WERI-Rb-1 (cell line): Measurements from ENCODE around the gene GK.
"Not testable (repeated sequence)": the region's sequence is repeated elsewhere in the genome, so short reads cannot be mapped to it uniquely, and the experiment has no call there.

Experiments used
- DNase-seq: peaks from one replicate; pipeline ENCODE4 v3.0.0-alpha.2; 2020
- H3K27ac ChIP-seq: fragments of 250-450 bp; sonication (Bioruptor Pico); 2 replicates; pipeline ENCODE4 v1.5.1; 2020; ENCODE audit warnings: mild to moderate bottlenecking, moderate library complexity
- H3K27me3 ChIP-seq: fragments of 250-450 bp; sonication (Bioruptor Pico); 2 replicates; pipeline ENCODE4 v1.5.1; 2021; ENCODE audit warnings: mild to moderate bottlenecking, low read depth, moderate library complexity; ENCODE audit not compliant: insufficient read depth, severe bottlenecking
- H3K36me3 ChIP-seq: fragments of 250-450 bp; sonication (Bioruptor Pico); 2 replicates; pipeline ENCODE4 v1.5.1; 2020; ENCODE audit warnings: mild to moderate bottlenecking, moderate library complexity
- H3K4me3 ChIP-seq: 2 replicates; pipeline ENCODE4 v1.5.1; 2011; ENCODE audit warnings: low read depth, mild to moderate bottlenecking, control low read depth, low read length
- H3K9me3 ChIP-seq: fragments of 250-450 bp; sonication (Bioruptor Pico); 2 replicates; pipeline ENCODE4 v1.5.1; 2021; ENCODE audit warnings: mild to moderate bottlenecking, moderate library complexity; ENCODE audit not compliant: severe bottlenecking
- TF ChIP-seq, protein P1 (sequence below): IDR thresholded peaks from 2 replicates; pipeline ENCODE4 v1.5.1; 2011; ENCODE audit warnings: low read depth, mild to moderate bottlenecking, control low read depth, inconsistent platforms, low read length

Gene GK

DNA sequence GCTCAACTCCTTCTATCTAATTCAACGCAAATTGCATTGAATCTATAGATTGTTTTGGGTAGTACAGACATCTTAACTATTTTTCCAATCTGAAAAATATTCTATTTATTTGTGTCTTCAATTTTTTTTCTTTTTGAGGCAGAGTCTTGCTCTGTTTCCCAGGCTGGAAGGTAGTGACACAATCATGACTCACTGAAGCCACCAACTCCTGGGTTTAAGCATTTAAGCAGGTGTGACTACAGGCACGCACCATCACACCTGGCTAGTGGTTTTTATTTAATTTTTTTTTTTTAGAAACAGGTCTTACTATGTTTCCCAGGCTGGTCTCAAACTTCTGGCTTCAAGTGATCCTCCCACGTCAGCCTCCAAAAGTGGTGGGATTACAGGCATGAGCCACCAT is 98.3 kb downstream of the GK start:
- Histone ChIP-seq H3K4me3 (no peak overlapping the region), H3K36me3 (no peaks in the 10 kb centered on the region), H3K27ac (no peak overlapping the region), H3K27me3 (peaks cover 3% of the 10 kb centered on the region), H3K9me3 (no peaks in the 10 kb centered on the region)
- TF ChIP-seq, protein P1, sequence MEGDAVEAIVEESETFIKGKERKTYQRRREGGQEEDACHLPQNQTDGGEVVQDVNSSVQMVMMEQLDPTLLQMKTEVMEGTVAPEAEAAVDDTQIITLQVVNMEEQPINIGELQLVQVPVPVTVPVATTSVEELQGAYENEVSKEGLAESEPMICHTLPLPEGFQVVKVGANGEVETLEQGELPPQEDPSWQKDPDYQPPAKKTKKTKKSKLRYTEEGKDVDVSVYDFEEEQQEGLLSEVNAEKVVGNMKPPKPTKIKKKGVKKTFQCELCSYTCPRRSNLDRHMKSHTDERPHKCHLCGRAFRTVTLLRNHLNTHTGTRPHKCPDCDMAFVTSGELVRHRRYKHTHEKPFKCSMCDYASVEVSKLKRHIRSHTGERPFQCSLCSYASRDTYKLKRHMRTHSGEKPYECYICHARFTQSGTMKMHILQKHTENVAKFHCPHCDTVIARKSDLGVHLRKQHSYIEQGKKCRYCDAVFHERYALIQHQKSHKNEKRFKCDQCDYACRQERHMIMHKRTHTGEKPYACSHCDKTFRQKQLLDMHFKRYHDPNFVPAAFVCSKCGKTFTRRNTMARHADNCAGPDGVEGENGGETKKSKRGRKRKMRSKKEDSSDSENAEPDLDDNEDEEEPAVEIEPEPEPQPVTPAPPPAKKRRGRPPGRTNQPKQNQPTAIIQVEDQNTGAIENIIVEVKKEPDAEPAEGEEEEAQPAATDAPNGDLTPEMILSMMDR: no peak
- DNase-seq: no peak

- DNase-seq: no peak
- Histone ChIP-seq H3K27ac (no peak overlapping the region), H3K27me3 (no peaks in the 10 kb centered on the region), H3K9me3 (no peaks in the 10 kb centered on the region), H3K36me3 (no peaks in the 10 kb centered on the region), H3K4me3 (no peak overlapping the region)
- TF ChIP-seq, protein P1: no peak
Measured at GRCh38 chrX:30762755-30763154, 109.5 kb downstream of the GK start.

GRCh38 chrX:30773764-30774163 is 120.5 kb downstream of the GK start:
- not testable (repeated sequence) for H3K36me3 ChIP-seq, H3K27me3 ChIP-seq, DNase-seq, H3K4me3 ChIP-seq, H3K9me3 ChIP-seq, H3K27ac ChIP-seq

DNA sequence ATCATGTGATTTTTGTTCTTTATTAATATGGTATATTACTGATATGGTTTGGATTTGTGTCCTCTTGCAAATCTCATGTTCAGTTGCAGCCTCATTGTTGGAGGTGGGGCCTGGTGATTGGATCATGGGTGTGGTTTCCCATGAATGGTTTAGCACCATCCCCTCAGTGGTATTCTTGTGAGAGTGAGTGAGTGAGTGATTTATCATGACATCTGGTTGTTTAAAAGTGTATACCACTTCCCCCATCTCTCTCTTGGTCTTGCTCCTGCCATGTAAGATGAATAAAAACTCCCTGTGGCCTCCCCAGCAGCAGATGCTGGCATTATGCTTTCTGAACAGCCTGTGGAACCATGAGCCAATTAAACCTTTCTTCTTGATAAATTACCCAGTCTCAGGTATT is 124.4 kb downstream of the GK start:
- Histone ChIP-seq H3K36me3 (no peaks in the 10 kb centered on the region), H3K4me3 (no peak overlapping the region), H3K9me3 (no peaks in the 10 kb centered on the region), H3K27ac (no peak overlapping the region), H3K27me3 (no peaks in the 10 kb centered on the region)
- TF ChIP-seq, protein P1: no peak
- no peak for DNase-seq

DNA sequence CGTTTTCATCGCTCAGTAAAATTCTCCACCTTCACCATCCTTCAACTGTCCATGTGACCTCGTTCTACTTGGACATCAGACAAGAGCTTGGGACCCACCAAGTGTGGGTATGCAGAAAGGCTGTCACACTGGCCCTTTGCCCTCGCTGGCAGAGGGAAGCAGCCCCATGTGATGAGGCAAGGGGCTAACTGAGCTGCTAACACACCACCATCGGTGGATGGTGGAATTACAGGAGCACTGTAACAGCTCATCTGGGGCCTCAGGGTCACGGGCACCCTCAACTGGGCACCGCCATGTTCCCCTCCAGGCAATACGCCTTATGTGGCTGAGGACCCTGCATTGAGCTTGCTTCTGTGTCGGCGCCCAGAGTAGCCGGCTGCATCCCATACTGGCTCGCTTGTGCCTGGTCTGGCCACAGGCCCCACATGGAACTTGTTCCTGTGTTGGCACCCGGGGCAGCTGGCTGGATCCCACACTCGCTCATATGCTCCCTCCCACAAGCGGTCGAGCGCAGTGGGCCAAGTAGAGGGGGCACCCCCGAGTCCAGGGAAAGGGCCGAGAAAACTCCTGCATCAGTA is 126.3 kb downstream of the GK start:
- DNase-seq: no peak
- Histone ChIP-seq H3K27me3 (no peaks in the 10 kb centered on the region), H3K9me3 (no peaks in the 10 kb centered on the region), H3K4me3 (no peak overlapping the region), H3K27ac (no peak overlapping the region), H3K36me3 (no peaks in the 10 kb centered on the region)
- TF ChIP-seq, protein P1: no peak
